Sigmoid colon (tissue), 7 donors: ENCODE results near the gene STK11. TPM values are rescaled to one million over a fixed set of nuclear protein-coding genes. Genes with fewer than 3 reads are reported as not detected.
A peak's percentile ranks its signal among the peaks of the same experiment; 100 is the strongest.

ENCODE experiments used
- DNase-seq: peaks from one replicate; pipeline ENCODE4 v3.0.0-alpha.2; 2019
- H3K27ac ChIP-seq, 4 donors: fragments of 200-600 bp; sonication (generic); one replicate each; pipeline ENCODE4 v1.5.1; 2016 to 2019; ENCODE audit warnings: mild to moderate bottlenecking in 1 of 4
- H3K27me3 ChIP-seq, 3 donors: fragments of 200-600 bp; sonication (generic); one replicate each; pipeline ENCODE4 v1.5.1; 2019; ENCODE audit warnings: mild to moderate bottlenecking in 1 of 3
- H3K36me3 ChIP-seq, 4 donors: fragments of 200-600 bp; sonication (generic); one replicate each; pipeline ENCODE4 v1.5.1; 2016 to 2019
- H3K4me1 ChIP-seq, 4 donors: fragments of 200-600 bp; sonication (generic); one replicate each; pipeline ENCODE4 v1.5.1; 2017 to 2019
- H3K4me3 ChIP-seq, 4 donors: fragments of 200-600 bp; sonication (generic); one replicate each; pipeline ENCODE4 v1.5.1; 2017 to 2019; ENCODE audit warnings: mild to moderate bottlenecking in 2 of 4, moderate library complexity in 1 of 4
- H3K9me3 ChIP-seq, 4 donors: fragments of 200-600 bp in 3 of 4; sonication (generic) in 3 of 4; one replicate each; pipeline versions ENCODE4 v1.5.1 to v1.6.1; 2013 to 2019
- EP300 ChIP-seq, 4 donors: sonication (generic); formaldehyde crosslinking; IDR thresholded peaks; one replicate each; pipeline ENCODE4 v1.6.1; 2017; ENCODE audit warnings: antibody characterized with exemption in 4 of 4
- POLR2A ChIP-seq, 2 donors: fragments of 450-650 bp; IDR thresholded peaks; one replicate each; pipeline ENCODE4 v1.6.1; 2016; ENCODE audit warnings: antibody characterized with exemption in 2 of 2, mild to moderate bottlenecking in 2 of 2, moderate library complexity in 2 of 2
- POLR2AphosphoS5 ChIP-seq, 4 donors: sonication (generic); formaldehyde crosslinking; IDR thresholded peaks; one replicate each; pipeline ENCODE4 v1.6.1; 2017; ENCODE audit warnings: antibody characterized with exemption in 4 of 4
- WGBS, 2 donors: extraction: QIAGEN DNeasy Blood & Tissue Kit; methylation state at CpG; one replicate each; pipeline ENCODE4 v1.1.7; 2013; 5-methylcytosine and 5-hydroxymethylcytosine counted together
- intact Hi-C: fragments of 100-400 bp; cut with DNase I; formaldehyde crosslinking; loops from one replicate; pipeline ENCODE4 v1.15.1; 2023
- polyA plus RNA-seq, 3 donors: library from polyadenylated mRNA; stranded (reverse); fragments of 200-250 nt; gene quantifications; one replicate each; pipeline ENCODE4 v1.2.3, GENCODE V29; 2013
- total RNA-seq, 4 donors: library from RNA; depleted of rRNA; stranded (reverse); fragments of >200 nt; gene quantifications; one replicate each; pipeline ENCODE4 v1.1.0, GENCODE V29; 2016
- TF ChIP-seq, protein P1 (sequence below), 4 experiments: fragments of 450-650 bp in 3 of 4; fragments of 200-600 bp in 1 of 4; IDR thresholded peaks; one replicate each; pipeline ENCODE4 v1.5.1; 2016 to 2019; ENCODE audit warnings: antibody characterized with exemption in 4 of 4, mild to moderate bottlenecking in 3 of 4, moderate library complexity in 2 of 4
- donor health status: healthy with polysubstance abuse.
- donor health status: Bipolar disorder and iron deficiency.
- donor health status: healthy.

STK11 gene, protein sequence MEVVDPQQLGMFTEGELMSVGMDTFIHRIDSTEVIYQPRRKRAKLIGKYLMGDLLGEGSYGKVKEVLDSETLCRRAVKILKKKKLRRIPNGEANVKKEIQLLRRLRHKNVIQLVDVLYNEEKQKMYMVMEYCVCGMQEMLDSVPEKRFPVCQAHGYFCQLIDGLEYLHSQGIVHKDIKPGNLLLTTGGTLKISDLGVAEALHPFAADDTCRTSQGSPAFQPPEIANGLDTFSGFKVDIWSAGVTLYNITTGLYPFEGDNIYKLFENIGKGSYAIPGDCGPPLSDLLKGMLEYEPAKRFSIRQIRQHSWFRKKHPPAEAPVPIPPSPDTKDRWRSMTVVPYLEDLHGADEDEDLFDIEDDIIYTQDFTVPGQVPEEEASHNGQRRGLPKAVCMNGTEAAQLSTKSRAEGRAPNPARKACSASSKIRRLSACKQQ
- total RNA-seq (10 to 100 TPM; 36.4 to 51.0 (median 42.7) TPM), polyA plus RNA-seq (10 to 100 TPM; 31.2 to 86.5 (median 41.8) TPM)

DNA sequence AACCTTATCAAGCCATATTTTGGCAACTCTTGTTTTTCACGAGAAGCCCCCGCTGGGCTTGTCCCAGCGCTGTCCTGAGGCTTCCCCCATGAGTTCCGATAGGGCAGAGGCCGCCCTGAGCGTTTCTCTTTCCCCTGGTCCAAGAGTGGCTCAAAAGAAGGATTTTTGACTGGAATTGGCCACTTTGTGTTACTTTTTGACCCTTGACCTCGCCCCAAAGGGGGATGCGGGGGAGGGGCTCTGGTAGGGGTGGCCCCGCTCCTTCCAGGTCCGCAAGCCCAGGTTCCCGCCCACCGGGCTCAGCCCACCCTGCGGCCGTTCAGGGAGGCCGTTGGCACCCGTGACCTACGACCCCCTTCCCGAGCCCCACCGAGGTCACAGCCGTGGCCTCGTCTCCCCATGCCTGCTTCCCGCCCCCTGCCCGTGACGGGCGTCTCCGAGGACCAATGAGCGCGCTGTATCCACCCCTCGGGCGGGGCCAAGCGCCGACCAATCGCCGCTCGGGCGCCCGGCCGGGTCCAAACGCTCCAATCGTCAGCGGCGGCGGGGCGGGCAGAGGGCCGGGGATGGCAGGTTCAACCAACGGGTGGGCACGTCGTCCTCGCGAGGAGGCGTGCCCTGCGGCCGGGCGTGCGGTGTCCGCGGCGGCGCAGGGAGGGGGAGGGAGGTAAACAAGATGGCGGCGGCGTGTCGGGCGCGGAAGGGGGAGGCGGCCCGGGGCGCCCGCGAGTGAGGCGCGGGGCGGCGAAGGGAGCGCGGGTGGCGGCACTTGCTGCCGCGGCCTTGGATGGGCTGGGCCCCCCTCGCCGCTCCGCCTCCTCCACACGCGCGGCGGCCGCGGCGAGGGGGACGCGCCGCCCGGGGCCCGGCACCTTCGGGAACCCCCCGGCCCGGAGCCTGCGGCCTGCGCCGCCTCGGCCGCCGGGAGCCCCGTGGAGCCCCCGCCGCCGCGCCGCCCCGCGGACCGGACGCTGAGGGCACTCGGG is at the start of gene STK11:
STK11 (plus strand) TSS at position 665 of the 986 bp plus-strand sequence. CDS start 1,136 bp downstream, outside the sequence.
- DNase-seq: peak; percentile 99
- intact Hi-C loops: no loop called here
- Histone ChIP-seq H3K9me3 (no peaks in the 10 kb centered on the region), H3K4me1 (peaks cover 0 to 46% (median 36%) of the 10 kb centered on the region in 4 donors), H3K27me3 (no peaks in the 10 kb centered on the region), H3K4me3 (peak within 1 kb of the TSS; percentile 47 to 74 (median 70)), H3K36me3 (no peaks in the 10 kb centered on the region), H3K27ac (peak within 1 kb of the TSS; percentile 82 to 88 (median 86))
- no peak for TF ChIP-seq EP300 (IDR thresholded peaks at IDR 0.05)
- TF ChIP-seq POLR2AphosphoS5 (IDR thresholded peaks at IDR 0.05): peak; percentile 82 to 91 (median 88)
- peak in 1 of 2 donors; percentile 39 for TF ChIP-seq POLR2A (IDR thresholded peaks at IDR 0.05)
- TF ChIP-seq, protein P1, sequence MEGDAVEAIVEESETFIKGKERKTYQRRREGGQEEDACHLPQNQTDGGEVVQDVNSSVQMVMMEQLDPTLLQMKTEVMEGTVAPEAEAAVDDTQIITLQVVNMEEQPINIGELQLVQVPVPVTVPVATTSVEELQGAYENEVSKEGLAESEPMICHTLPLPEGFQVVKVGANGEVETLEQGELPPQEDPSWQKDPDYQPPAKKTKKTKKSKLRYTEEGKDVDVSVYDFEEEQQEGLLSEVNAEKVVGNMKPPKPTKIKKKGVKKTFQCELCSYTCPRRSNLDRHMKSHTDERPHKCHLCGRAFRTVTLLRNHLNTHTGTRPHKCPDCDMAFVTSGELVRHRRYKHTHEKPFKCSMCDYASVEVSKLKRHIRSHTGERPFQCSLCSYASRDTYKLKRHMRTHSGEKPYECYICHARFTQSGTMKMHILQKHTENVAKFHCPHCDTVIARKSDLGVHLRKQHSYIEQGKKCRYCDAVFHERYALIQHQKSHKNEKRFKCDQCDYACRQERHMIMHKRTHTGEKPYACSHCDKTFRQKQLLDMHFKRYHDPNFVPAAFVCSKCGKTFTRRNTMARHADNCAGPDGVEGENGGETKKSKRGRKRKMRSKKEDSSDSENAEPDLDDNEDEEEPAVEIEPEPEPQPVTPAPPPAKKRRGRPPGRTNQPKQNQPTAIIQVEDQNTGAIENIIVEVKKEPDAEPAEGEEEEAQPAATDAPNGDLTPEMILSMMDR (IDR thresholded peaks at IDR 0.05): no peak
- 4% methylated on average over 114 of the region's 114 CpGs for WGBS, 2 donors

- Histone ChIP-seq H3K9me3 (no peaks in the 10 kb centered on the region), H3K36me3 (peaks cover 0 to 35% (median 12%) of the 10 kb centered on the region in 4 donors), H3K4me1 (peaks cover 0 to 30% (median 26%) of the 10 kb centered on the region in 4 donors), H3K4me3 (no peak overlapping the region), H3K27ac (peak overlapping the region in 3 of 4 donors; percentile 62 to 86 (median 82)), H3K27me3 (no peaks in the 10 kb centered on the region)
- no peak for DNase-seq
- WGBS, 2 donors: 87 to 90% methylated on average over 24 of the region's 24 CpGs
- TF ChIP-seq POLR2A (IDR thresholded peaks at IDR 0.05) (no peak), EP300 (IDR thresholded peaks at IDR 0.05) (no peak), POLR2AphosphoS5 (IDR thresholded peaks at IDR 0.05) (no peak)
- TF ChIP-seq, protein P1 (IDR thresholded peaks at IDR 0.05): no peak
- intact Hi-C loops: no loop called here
These were observed 49.2 kb upstream of the STK11 start for GRCh38 chr19:1156305-1156801.

- H3K27me3 ChIP-seq: no peaks in the 10 kb centered on the region
- TF ChIP-seq, protein P1 (IDR thresholded peaks at IDR 0.05): no peak
- TF ChIP-seq EP300 (IDR thresholded peaks at IDR 0.05) (no peak), POLR2A (IDR thresholded peaks at IDR 0.05) (no peak), POLR2AphosphoS5 (IDR thresholded peaks at IDR 0.05) (no peak)
- H3K4me3 ChIP-seq: no peak overlapping the region
- WGBS, 2 donors: 94% methylated on average over 46 of the region's 46 CpGs
- H3K4me1 ChIP-seq: peaks cover 0 to 33% (median 28%) of the 10 kb centered on the region in 4 donors
- H3K9me3 ChIP-seq: no peaks in the 10 kb centered on the region
- H3K36me3 ChIP-seq: peaks cover 0 to 28% (median 8%) of the 10 kb centered on the region in 4 donors
- intact Hi-C loops: no loop called here
- peak overlapping the region in 1 of 4 donors; percentile 86 for H3K27ac ChIP-seq
- no peak for DNase-seq
These were observed 48.6 kb upstream of the STK11 start for GRCh38 chr19:1156830-1157615.
